H1 (cell line): ENCODE measurements around the gene MXD1. TPM values are rescaled to one million over a fixed set of nuclear protein-coding genes. Genes with fewer than 3 reads are reported as not detected.

ENCODE experiments used
- EGR1 ChIP-seq: IDR thresholded peaks from 2 replicates; pipeline ENCODE4 v1.6.1; 2011; ENCODE audit warnings: low read depth, low read length, borderline replicate concordance
- polyA plus RNA-seq, 7 experiments: library from polyadenylated mRNA; depleted of rRNA in 3 of 7; stranded (reverse) in 5 of 7; unstranded in 2 of 7; fragments of >200 nt in 5 of 7; fragments of 200-250 nt in 2 of 7; gene quantifications; 1 replicate in 5 of 7; 2 replicates in 1 of 7; 4 replicates in 1 of 7; pipeline versions ENCODE4 v1.2.1 to v1.2.3, GENCODE V29; 2011 to 2013; ENCODE audit warnings: missing spikeins in 2 of 7, mixed read lengths in 2 of 7
- total RNA-seq: library from RNA; stranded (reverse); fragmentation: NEBNext Ultra II Directional; extraction: Animal tissue kit (Norgen Biotek cat#: 25700); gene quantifications from 2 replicates; pipeline ENCODE4 v1.2.1, GENCODE V29; 2021
- TF ChIP-seq, protein P1 (sequence below), 3 experiments: IDR thresholded peaks; 1 replicate in 2 of 3; 2 replicates in 1 of 3; pipeline versions ENCODE4 v1.5.1 to v1.6.1; 2011; ENCODE audit warnings: low read length in 3 of 3, mild to moderate bottlenecking in 3 of 3, inconsistent platforms in 2 of 3, low read depth in 1 of 3, moderate library complexity in 1 of 3; ENCODE audit not compliant: insufficient read depth in 1 of 3; ENCODE audit errors: control extremely low read depth in 1 of 3
- TF ChIP-seq, protein P2 (sequence below): IDR thresholded peaks from 2 replicates; pipeline ENCODE4 v1.6.1; 2011; ENCODE audit warnings: low read depth, mild to moderate bottlenecking, low read length; ENCODE audit not compliant: insufficient read depth
- TF ChIP-seq, protein P3 (sequence below): IDR thresholded peaks from 2 replicates; pipeline ENCODE4 v1.6.1; 2012; ENCODE audit warnings: inconsistent platforms

Gene MXD1
- total and polyA plus RNA-seq, 2 of the 8 experiments (the other 6 are each of a cell fraction or from before 2014, with no cell fraction given): 1.6 to 2.6 TPM

DNA sequence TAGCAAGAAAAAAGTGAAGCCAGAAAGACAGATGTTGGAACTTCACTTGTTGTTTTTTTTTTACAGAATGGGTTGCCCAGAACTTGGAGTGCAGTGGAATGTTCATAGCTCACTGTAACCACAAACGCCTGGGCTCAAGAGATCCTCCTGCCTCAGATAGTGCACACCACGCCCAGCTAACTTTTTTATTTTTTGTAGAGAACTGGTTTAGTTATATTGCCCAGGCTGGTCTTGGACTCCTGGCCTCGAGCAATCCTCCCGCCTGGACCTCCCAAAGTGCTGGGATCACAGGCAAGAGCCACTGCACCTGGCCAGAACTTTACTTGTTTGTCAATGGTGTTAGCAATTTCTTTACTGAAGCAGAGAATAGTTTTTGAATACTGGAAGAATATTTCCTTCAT, 58.4 kb downstream of the MXD1 start (continued):
- TF ChIP-seq, protein P1, sequence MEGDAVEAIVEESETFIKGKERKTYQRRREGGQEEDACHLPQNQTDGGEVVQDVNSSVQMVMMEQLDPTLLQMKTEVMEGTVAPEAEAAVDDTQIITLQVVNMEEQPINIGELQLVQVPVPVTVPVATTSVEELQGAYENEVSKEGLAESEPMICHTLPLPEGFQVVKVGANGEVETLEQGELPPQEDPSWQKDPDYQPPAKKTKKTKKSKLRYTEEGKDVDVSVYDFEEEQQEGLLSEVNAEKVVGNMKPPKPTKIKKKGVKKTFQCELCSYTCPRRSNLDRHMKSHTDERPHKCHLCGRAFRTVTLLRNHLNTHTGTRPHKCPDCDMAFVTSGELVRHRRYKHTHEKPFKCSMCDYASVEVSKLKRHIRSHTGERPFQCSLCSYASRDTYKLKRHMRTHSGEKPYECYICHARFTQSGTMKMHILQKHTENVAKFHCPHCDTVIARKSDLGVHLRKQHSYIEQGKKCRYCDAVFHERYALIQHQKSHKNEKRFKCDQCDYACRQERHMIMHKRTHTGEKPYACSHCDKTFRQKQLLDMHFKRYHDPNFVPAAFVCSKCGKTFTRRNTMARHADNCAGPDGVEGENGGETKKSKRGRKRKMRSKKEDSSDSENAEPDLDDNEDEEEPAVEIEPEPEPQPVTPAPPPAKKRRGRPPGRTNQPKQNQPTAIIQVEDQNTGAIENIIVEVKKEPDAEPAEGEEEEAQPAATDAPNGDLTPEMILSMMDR (IDR thresholded peaks at IDR 0.05; ENCODE audit: control extremely low read depth in 1 of 3, insufficient read depth in 1 of 3, low read depth in 1 of 3, low read length in 3 of 3): no peak
- TF ChIP-seq EGR1: no peak
- TF ChIP-seq, protein P2, sequence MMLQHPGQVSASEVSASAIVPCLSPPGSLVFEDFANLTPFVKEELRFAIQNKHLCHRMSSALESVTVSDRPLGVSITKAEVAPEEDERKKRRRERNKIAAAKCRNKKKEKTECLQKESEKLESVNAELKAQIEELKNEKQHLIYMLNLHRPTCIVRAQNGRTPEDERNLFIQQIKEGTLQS: no peak
- TF ChIP-seq, protein P3, sequence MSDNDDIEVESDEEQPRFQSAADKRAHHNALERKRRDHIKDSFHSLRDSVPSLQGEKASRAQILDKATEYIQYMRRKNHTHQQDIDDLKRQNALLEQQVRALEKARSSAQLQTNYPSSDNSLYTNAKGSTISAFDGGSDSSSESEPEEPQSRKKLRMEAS: no peak
- TF ChIP-seq, all 59 proteins: peak for 0
